Measurements from ENCODE around the gene GATA5.
A peak's percentile ranks its signal among the peaks of the same experiment; 100 is the strongest.

Gene GATA5, protein sequence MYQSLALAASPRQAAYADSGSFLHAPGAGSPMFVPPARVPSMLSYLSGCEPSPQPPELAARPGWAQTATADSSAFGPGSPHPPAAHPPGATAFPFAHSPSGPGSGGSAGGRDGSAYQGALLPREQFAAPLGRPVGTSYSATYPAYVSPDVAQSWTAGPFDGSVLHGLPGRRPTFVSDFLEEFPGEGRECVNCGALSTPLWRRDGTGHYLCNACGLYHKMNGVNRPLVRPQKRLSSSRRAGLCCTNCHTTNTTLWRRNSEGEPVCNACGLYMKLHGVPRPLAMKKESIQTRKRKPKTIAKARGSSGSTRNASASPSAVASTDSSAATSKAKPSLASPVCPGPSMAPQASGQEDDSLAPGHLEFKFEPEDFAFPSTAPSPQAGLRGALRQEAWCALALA

DNA sequence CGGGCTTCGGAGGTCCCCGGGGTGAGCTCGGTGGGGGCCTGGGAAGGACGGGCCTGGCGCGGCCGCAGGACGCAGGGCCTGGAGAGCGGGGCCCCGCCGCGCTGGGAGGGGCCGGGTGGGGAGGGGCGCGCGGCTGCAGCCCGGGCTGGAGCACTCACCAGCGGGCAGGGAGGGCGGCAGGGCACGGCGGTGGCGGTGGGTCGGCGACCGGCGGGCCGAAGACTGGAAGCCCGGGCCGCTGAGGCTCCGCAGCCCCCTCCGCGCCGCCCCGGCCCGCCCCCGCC is at the start of gene GATA5:
GATA5 (minus strand) TSS at position 224 of the 284 bp plus-strand sequence. CDS start 474 bp downstream, outside the sequence.
- no peak for DNase-seq

DNA sequence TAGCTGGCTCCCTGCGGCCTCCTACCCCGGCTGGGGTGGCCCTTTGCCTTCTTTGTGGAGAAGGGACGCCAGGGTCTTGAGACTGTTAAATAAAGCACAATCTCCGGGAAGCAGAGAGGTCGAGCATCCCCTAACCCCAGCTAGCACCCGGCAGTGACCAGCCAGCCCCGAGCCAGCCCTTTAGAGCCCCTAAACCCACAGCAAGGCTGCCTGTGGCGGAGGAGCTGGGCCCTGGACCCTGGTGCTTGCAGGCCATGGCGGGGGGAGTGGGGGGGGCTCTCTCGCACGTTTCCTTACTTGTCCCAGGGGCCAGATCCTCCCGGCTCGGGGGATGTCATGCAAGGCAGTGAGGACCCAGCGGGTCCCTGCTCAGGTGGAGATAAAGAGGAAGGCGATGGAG is 49.2 kb upstream of the GATA5 start:
- DNase-seq = no peak

DNA sequence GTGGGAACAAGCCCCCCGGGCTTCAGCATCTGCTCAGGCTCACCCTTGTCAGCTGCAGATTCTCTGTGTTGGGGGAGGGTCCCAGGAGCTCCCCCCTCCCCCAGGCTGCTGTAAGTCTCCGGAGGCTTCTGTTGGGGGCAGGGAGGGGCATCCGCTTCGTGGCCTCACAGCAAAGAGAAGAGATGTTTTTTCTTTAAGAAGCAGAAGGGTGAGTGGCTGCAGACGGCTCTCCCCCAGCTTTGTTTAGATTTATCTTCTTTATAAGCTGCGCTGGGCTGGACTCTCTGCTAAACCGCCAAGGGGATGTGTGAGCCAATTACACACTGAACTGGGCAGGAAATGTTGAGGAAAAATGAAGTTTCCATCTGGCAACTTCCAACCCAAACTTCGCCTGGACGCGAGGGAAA is 48.7 kb upstream of the GATA5 start:
- no peak for DNase-seq

DNA sequence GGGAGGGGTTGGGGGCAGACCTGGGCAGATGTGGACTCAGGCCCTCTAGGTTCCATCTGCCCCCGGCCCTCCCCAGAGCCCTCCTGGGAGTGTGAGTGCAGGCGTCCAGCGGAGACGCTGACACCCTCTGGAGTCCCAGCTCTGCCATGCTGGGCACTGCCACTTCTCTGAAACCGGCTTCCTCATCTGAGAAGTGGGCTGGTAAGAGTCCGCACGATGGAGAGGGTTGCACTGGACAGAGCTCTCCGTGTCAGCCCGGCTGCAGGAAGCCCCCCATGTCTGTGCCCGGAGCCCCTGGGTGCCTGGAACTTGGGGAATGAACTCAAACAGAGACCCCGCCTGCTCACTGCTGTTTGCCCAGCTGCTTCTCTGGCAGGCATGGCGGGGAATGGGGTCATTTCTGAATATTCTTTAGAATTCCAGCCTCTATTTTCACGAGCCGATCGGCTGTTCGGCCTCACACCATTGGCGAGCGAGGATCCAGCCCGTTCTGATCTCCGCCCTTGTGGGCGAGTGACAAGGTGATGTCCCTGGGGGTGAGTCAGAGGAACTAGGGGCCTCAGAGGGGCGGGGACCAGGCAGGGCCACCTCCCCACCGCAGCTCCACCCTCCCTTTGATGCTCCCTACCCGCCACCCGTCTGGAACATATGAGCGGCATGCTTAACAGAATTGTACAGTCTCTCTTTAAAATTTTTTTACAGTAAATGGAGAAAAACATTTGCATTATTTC is 47.8 kb upstream of the GATA5 start:
- peak in 2 of 6 experiments; percentile 5 to 30 for DNase-seq

DNA sequence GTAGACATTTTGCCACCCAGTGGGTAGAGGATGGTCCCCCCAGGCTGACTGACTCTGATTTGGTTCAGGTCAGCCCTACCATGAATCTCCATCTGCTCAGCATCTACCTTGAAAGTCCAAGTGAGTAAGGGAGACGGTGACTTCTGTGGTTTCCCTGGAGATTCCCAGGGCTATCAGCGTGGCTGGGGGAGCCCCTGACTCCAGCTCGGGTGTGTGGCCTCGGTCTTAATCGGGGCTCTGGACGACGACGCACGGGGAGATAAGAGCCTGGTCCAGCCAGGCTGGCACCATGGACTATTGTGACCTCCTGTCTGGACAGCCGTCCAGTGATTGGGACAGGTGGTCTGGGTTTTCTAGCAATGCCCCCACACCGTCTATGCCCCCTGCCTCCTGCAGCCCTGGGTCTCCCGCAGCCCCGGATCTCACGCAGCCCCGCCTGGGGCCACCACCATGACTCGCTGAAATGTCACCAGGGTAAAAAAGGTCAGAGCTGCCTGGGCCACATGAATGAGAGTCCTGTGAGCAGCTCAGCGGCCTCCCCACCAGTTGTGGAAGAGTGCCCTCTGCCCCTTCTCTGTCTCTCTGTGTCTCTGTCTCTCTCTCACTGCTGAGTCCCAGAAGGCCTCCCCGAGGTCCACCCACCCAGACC is 47.1 kb upstream of the GATA5 start:
- no peak for DNase-seq

DNA sequence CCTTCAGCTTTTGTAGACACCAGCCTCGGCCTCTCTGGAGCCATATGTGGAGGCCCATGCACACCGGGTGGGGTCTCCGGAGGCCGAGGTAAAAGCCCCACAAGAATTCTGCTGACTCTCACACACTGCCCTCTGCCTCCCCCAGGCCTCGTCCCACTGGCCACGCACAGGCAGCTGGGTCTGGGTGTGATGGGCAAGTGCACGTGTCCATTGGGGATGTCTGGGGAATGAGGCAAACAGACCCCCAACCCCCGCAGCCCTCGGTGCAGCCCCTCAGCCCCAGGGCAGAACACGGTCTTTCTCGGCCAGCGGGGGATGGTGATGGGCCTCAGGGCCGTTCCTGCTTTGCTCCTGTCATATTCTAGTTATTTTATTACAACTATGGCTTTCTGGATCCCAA is 44.0 kb upstream of the GATA5 start:
- DNase-seq = no peak

DNA sequence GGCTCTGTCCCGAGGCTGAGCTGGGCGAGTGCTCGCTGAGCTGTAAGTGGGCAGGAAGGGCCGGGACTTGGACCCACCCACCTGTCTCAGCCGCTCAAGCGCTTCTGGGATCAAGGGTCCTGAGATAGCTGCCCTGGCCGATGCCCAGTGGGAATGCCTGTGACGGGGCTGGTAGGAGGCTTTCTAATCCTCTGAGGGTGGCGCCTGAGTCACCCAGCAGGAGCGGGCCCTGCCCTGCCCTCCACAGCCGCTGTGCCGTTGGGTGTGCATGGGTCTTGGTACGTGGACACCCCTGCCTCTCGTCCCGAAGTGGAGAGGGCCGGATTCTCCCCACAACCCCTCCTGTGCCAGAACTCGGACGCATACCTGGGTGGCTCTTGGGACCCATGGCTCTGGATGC is 43.1 kb upstream of the GATA5 start:
- DNase-seq = no peak

DNA sequence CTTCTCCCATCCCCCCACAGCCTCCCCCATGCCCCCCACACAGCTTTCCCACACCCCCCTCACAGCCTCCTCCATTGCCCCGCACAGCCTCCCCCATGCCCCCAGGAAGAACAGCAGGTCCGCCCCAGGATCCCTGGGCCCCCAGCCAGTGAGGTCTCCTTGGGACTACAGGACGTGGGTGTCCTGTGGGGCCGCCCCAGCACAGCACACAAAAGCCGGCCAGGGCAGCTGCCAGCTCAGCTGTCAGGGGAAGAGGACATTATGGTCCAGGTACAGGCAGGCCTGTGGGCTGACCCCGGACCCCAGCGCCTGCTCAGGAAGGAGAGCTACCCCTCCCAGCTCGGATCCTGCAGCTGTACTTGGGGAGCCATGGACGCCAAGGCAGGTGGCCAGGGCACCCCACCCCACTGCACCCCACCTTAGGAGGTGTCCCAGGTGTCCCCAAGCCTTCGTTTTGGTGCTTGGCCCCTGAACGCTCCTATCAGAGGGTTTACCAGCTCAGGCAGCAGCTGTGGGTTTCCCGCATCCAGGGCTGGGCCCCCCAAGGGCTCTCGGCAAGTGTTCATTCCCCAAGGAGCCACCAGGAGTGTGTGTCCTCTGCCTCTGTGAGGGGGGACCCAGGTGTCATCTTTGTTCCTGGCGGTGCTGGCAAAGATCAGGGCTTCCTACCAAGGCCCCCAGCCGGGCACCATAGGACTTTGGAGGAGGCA is 42.3 kb upstream of the GATA5 start:
- no peak for DNase-seq

DNA sequence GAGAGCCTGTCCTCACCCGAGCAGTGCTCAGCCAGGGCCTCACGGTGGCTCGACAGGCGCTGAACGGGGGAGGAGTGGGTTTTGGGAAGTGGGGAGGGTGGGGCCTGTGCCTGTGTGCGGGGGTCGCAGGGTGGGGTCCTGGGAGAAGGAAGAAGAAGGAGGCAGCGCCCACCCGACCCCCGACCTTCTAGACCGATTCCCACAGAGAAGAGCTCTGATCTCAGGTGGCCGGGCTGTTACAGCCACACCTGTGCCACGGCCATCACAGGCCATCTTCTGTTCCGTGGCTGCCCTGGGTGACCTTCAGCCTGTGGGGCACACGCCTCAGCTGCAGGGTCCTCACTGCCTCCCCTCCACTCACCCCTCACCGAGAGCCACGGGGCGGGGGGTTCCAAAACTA is 41.4 kb upstream of the GATA5 start:
- DNase-seq = no peak

DNA sequence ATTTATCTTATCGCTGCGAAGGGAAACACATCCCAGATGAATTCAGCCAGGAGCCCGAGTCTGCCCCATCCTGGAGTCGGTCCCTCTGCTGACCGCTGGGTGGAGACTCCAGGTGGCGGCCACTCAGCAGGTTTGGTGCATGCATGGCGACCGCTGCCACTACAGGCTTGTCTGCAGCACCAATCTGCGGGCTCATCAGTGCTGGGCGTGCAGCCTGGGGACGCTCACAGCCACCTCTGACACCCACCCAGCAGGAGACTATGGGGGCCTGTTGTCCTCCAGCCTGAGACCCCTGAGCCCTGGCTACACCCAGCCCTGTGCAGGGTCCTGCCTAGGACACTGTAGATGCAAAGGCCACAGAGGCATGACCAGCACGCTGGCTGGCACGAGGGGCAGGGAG is 40.5 kb upstream of the GATA5 start:
- no peak for DNase-seq

DNA sequence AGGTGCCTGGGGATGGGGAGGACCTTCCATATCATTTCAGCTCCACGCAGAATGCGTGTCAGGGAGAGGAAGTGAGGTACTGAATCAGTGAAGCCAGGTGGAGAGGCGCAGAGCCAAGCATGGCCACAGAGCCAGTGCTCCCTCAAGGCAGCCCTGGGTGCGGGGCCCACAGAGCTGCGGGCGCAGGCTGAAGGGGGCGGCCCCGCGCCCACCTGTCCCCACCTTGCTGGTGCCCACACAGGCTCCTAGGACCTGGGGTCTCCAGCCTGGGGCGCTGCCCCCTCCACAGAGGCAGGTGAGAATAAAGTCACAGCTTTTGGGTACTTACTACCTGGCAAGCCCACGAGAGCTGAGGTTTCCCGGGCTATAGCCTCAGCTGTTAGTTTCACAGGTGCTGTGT is 40.0 kb upstream of the GATA5 start:
- no peak for DNase-seq

DNA sequence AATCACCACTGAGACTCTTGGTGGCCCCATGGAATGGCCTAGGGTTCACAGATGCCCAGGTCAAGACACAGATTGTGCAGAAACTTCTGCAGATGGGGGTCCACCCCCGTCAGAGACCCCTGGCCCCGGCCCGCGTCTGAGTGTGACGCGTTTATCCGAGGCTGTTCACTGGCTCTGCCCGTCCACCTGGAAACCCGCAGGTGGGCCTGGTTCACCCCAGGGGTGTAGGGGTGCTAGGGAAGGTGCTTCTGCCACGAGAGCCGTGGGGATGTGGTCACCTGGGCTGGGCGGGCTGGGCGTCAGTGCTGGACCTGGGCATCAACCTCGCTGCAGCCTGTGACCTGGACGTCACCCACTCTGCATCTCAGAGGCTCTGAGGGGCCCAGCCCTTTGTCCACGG is 39.5 kb upstream of the GATA5 start:
- no peak for DNase-seq

DNA sequence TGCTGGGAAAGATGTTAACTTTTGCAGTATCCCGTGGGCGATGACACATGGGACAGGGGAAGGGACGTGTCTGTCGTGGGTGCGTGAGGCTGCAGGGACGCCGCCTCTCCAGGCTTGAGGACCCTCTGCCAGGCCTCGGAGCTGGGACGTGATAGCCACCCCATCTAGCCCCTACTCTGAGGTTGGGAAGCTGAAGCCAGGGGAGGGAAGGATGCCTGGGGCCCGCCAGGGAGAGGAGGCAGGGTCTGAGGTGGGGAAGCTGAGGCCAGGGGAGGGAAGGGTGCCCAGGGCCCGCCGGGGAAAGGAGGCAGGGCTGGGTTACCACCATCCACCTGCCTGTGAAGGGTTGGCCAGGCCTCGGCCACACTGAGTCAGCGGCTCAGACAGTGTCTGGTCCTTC is 38.2 kb upstream of the GATA5 start:
- DNase-seq = no peak

DNA sequence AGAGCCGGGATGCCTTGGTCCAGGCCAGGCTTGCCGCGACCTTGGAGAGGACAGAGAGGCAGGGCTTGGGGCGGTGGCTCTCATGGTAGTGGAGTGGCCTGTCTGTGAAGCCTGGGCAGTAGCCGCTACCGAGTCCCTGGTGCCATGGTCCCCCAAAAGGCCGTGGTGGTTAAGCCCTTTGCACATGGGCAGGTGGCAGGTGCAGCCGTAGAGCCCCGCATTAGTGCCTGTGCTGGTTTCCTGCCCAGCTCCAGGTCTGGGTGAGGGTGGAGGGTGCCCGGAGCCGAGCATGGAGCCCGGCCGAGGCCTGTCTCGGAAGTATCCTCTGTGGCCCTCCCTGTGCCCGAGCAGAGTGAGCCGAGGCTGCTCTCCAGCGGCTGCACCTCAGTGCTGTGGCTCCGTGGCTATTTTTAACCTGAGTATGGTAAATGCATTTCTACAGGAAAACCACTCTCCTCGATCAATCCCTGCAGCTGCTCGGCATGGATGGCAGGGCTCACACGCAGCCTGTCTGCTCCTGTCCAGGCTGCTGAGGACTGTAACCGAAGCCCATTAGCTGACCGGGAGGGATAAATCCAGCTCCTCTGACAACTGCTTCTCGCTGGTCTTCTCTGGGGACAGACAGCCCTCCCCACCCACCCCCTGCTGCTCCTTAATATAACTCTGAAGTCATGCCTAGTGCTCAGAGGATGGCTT is 36.3 kb upstream of the GATA5 start:
- DNase-seq = no peak

DNA sequence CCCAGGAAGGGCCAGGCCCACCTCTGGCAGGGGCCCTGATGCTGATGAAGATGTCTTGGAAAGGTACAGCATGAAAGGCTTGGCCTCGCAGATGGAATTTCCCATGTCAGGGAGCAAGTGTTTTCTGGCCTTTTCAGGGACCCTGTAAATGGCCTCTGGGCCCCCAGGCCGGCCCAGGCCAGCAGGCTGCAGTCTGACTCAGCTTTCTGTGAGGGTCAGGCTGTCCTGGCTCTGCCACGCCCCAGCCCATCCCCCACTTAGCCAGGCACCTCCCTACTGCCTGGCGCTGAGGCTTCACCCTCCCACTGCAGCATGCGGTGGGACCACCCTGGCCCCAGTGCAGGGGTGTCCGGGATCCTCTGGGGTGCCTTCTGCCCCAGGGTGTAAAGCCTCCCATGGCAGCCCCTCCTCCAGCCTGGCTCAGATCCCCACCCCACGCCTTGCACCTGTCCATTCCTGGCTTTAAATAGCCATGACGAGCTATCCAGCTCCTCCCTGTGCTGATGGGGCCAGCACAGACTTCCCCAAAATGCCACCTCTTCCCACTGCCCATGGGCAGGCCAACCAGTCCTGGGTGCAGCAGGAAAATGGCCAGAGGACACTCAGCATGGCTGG is 35.6 kb upstream of the GATA5 start:
- no peak for DNase-seq

DNA sequence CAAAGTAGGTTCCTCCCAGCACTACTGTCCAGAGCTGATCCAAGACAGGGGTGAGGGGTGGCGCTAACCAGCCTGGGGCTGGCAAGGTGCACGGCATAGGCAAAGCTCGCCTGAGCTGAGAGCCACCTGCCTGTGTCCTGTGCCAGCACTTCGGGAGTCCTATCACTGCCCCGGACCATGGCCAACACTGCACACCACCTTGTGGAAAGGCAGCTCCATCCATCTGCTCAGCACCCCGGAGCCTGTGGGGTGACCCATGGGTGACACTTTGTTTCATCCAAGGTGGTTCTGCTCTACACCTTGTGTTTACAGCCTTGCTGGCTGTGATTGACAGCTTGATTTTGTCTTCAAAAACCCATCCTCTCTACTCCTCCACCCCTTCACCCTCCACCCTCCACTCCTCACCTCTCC is 32.9 kb upstream of the GATA5 start:
- no peak for DNase-seq

DNA sequence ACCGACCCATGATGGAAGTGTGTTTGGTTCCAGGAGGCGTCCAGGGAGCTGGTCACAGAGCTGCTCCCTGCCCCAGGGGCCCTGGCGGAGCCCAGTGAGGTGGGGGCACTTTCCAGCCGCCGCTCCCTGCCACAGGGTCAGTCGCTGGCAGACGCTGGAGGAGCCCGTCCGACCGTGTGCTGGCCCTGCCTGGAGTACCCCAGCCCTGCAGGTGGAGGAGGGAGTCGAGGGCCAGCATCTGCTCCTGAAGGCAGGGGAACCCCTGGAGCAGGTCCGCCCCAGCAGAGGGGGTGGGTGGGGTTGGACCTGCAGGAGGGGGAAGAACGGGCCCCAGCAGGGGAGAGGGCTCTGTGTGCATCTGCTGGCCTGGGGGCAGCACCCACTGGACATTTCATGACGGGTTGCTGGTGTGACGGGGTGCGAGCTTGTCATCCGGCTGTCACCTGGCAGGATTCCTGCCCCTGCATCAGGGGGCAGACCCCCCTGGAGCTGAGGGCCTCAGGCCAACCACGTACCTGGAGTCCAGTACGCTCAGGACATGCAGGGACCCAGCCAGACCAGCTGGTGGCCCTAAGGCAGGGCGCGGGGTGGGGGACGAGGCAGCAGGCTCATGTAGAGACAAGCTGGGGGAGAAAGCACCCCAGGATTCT is 32.3 kb upstream of the GATA5 start:
- DNase-seq = no peak

DNA sequence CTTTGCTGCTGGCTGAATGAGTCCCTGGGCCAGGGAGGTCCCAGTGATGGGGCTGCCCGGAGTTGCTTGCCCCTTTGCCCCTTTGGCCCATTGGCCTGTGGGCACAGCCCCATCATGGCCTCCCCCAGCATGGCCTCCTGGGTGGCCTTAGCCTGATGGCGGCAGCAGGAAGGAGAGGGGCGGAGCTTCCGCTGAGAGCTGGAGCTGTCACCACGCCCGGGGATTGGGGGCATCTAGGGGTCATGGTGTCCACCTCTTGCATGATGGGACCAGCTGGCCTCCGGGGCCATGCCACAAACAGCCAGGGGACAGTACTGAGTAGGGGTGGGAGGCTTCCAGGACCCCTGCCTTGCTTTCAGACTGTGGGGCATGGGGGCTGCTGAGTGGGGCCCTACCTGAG is 31.5 kb upstream of the GATA5 start:
- no peak for DNase-seq

DNA sequence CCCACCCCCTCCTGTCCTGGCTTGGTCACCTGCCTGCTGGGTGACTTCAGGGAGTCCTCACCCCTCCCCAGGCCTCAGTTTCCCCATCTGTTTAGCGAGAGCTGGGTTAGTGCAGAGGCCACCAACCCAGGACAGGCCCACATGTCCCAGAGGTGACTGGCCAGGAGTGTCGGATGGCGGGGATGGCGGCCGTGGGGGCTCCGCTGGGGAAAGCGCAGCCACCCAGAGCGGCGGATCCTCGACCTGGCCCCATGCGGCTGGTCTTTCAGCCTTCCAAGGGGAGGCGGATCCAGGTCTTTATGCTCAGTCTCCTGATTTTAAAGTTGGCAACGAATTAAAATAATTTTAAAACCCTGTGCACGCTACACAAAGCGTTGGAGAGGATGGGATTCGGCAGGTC is 31.0 kb upstream of the GATA5 start:
- DNase-seq = no peak

DNA sequence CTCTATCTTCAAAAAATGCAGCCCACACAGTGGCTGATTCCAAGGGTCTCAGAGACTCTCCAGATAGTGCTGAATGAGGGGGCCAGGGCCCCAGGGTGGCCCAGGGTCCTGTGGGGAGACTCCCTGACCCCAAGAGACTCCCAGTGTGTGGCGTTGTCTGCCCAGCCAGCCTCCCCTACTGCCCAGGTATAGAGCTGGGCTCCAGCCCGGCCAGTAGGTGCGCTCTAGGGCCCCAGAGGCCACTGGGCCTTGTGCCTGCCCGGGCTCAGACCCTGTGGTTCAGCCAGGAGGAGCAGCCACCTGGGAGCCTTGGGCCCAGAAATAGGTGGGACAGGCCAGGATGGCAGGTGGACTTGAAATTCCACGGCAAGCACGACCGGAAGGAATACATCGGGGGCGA is 30.3 kb upstream of the GATA5 start:
- no peak for DNase-seq

DNA sequence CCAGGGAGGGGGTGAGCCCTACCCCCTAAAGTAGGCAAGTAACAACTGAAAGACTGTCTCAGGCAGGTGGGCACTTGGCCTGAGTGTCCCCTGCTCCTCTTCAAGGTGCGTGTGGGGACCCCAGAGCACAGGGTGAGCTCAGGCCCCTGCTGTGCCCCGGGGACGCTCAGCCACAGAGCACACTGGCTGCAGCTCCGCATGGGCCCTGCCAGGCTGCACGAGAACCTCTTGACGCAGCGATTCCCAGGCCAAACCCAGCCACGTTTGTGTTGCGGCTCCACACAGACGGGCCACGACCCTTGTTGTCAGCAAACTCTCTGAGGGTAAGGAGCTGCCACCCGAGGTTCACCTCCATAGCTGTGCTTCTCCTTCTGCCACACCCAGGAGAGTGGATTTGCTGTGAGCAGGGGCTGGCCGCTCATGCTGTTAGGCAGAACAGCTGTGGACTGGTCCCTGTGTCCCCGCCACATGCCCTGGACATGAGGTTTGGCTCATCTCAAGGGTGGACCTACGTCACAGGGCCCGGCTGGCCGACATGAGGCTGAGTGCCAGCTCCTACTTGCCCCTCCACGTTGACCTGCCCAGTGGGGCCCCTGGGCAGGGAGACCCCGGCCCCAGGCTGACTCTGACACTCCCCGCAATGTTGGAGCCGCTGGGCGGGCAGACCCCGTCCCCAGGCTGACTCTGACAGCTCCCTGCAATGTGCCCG is 29.7 kb upstream of the GATA5 start:
- no peak for DNase-seq
